NCI-H2196 (cell line): ENCODE data around the gene RNF157.
"Not testable (repeated sequence)": the region's sequence is repeated elsewhere in the genome, so short reads cannot be mapped to it uniquely, and the experiment has no call there.

Source experiments
- DNase-seq: peaks from one replicate; lab custom pipeline; 2025; ENCODE audit not compliant: unreplicated experiment; lab: John Stamatoyannopoulos, UW

The RNF157 gene

DNA sequence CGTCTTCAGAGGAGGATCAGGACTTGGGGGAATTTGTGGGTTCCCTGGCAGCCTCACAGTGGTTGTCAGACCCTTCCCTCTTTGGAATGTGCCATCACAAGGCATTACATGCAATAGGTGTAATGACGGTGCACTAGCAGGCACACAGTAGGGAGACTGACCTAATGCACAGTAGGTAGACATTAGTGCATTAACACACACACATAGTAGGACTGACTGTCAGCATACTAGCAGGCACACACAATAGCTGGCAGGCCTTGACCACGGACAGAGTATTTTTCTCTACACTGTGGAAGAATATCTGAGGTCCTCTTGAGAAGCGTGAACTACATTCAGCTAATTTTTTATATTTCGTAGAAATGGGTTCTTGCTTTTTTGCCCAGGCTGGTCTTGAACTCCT is 14.0 kb upstream of the RNF157 start:
- DNase-seq = no peak

- DNase-seq = no peak
Observed at GRCh38 chr17:76253841-76254240, 13.5 kb upstream of the RNF157 start.

DNA sequence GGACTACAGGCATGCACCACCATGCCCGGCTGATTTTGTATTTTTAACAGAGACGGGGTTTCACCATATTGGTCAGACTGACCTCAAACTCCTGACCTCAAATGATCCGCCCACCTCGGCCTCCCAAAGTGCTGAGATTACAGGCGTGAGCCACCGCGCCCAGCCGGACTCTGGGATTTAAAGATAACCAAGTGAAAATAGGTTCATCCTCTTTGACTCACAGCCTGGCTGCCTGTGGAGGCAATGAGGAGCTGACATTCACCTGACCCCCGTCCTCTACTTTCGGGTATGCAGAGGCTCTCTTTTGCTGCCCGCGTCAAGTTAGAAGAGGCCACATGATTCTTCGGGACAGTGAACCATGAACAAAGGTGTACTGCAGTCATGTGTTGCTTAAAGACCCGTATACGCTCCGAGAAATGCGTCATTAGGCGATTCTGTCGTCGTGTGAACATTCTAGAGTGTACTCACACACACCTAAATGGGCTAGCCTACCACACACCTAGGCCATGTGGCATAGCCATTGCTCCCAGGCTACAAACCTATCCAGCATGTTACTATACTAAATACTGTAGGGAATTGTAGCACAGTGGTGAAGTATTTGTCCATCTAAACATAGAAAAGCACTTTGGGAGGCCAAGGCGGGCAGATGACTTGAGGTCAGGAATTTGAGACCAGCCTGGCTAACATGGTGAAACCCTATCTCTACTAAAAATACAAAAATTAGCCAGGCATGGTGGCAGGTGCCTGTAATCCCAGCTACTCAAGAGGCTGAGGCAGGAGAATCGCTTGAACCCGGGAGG is 12.9 kb upstream of the RNF157 start:
- DNase-seq = not testable (repeated sequence)

DNA sequence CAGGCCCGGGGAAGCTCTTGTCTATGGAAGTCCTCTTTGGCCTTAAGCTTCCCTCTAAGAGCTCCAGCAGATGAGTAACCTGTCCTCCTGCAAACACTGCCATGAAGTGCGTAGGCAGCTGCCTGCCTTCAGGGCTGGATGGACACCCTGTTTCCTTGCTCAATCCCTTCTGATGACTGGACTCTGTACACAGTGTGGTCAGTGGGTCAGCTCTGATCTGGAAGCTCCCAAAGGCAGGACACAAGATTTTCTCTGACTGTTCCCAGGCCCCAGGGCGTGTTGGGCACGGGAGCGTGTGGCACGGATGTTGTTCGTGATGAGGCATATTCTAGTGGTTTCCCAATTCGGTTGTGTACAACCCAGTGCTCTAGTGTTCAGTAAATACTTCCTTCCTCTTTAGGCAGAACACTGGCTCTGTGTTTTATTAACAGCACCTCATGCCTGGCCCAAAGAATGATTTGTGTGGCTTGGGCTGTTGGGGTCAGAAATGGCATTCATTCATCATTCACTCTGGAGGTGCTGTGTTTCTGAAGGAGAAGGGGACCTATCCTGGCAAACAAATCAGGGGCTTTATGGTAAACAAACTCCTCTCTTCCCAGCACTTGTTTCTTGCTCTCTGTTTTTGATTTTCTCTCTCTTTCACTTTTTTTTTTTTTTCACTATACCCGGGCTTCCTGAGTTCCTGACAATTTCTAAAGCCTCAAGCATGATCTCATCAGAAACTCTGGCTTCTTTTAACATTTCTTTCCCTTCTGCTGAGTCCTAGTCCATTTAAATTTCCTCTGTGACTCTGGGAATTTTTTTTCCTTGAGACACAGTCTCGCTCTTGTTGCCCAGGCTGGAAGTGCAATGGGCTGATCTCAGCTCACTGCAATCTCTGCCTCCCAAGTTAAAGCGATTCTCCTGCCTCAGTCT is 12.0 kb upstream of the RNF157 start:
- no peak for DNase-seq

DNA sequence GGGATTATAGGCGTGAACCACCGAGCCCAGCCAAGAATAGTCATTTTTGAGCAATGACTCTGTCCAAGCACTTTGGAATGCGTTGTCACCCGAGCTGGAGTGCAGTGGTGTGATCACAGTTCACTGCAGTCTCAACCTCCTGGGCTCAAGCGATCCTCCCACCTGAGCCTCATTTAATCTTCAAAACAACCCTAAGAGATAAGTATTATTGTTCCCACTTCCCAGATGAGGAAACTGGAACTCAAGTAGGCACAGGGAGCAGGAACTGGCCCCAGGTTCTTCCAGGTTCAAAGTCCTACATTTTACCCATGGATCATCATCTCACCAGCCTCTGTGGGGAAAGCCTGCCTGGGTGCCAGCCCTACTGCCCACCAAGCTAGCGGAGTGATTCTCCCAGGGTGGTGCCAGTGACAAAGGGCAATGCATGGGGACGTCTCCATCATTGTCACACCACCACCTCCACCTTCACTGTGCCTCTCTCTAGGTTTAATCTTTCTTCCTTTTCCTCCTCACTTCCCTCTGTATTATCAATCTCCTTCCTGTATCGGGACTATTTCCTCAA is 11.3 kb upstream of the RNF157 start:
- no peak for DNase-seq

- DNase-seq = no peak
Observed at GRCh38 chr17:76250141-76250540, 9.8 kb upstream of the RNF157 start.

DNA sequence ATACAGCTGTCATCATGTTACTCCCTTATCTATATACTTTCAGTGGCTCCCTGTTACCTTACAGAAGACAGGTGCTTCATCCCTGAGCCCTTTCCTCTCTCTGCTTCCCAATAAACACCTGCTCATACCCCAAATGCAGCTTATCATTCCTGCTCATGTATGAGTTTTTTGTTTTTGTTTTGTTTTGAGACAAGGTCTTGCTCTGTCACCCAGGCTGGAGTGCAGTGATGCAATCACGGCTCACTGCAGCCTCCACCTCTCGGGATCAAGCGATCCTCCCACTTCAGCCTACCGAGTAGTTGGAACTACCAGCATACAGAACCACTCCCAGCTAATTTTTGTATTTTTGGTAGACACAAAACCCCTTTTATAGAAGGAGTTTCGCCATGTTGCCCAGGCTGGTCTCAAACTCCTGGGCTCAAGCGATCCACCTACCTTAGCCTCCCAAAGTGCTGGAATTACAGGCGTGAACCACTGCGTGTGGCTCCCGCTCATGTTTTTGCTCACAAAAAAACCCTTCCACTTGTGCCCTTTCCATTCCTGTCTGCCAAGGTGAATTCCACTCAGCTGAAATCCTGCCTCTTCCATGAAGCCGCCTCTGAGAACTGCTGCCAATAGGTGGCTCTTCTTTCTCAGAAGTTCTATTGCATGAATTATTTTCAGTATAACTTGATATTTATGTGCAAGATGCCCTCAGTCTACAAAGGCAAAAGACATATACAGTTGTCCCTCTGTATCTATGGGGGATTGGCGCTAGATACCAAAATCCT is 7.9 kb upstream of the RNF157 start:
- DNase-seq = no peak

GRCh38 chr17:76247304-76247703 is 7.0 kb upstream of the RNF157 start:
- no peak for DNase-seq

DNA sequence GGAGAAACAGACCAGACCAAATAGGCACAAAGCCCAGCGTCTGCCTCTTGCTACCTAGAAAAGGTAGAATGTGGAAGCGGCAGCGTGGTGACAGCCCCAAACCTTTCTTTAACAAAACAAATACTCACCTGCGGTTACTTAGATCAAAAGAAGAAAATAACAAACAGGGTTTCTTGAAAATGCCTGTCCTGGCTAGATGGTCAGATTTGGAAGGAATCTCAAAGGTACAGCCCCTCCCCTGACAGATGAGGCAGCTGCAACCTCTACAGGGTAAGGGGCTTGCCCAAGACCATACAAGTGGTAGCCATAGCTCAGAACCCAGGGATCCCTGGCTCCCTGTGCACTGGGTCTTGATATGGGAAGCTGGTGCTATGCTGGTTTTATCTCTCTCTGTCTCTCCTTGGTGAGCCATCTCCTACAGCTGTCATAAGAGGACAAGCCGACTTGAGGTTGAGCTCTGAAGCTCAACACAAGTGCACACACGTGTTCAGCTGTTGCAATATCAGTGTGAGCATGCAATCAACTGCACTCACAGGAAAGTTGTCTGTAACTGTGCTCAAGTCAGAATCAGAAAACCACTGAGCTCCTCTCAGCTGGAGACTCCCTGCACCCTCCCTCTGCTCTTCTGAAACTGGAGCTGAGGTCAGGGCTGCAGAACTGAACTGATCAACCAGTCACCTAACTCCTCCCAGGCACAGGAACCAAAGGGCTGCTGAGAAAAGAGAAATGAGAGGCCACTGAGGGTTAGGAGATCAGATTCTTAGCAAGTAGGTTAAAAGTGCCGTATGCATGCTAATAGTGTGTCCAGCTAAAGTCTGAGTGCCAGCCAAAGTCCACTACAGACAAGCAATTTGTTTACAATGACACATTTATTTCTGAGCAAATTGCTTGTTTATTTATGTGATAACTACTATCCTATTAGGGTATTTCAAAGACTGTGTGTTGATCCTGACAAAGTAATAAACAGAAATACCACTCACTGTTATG is 6.1 kb upstream of the RNF157 start:
- no peak for DNase-seq

DNA sequence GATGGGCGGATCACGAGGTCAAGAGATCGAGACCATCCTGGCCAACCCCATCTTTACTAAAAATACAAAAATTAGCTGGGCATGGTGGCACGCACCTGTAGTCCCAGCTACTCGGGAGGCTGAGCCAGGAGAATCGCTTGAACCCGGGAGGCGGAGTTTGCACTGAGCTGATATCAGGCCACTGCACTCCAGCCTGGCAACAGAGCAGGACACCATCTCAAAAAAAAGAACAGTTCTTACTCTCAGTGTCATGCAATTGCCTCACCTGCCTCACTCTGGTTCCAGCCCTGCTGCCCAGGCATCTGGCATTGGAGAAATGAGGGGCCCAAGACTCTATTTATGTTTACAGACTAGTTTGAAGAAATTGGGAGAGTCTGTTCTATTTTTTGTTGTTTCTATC is 4.4 kb upstream of the RNF157 start:
- DNase-seq = not testable (repeated sequence)

GRCh38 chr17:76243826-76244679 is 3.8 kb upstream of the RNF157 start:
- no peak for DNase-seq

DNA sequence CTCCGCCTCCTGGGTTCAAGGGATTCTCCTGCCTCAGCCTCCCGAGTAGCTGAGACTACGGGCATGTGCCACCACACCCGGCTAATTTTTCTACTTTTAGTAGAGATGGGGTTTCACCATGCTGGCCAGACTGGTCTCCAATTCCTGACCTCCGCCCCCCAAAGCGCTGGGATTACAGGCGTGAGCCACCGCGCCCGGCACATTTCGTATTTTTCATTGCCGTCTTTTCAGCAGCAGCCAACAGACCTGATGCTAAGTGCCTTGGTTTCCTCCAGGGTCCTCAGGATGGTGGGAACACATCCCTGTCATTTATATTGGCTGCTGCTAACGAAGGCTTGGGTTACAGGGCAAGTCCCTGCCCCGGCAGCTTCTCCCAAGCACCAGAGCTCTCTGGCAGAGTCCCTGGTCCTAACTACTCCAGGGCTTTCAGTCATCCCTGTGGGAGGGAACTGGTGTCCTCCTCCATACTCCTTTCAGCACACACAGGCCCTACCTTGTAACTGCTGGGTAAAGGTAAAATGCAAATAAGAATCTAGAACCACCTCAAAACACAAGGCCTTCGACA is 1.5 kb upstream of the RNF157 start:
- no peak for DNase-seq

DNA sequence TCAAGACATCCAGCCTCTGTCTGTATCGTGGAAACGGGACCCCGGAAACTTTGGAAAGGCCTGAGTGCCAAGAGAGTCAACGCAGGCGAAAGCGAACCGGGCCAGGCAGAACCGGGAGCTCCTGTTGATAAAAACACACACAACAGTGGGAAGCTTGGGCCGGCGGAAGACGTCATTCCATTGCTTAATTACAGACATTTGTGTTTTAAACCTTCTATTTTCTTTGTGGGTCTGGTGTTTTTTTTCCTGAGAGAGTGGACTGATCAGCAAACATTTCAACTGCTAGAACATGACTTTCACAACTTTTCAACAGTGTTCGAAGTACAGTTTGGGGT is 878 bp upstream of the RNF157 start:
- no peak for DNase-seq

DNA sequence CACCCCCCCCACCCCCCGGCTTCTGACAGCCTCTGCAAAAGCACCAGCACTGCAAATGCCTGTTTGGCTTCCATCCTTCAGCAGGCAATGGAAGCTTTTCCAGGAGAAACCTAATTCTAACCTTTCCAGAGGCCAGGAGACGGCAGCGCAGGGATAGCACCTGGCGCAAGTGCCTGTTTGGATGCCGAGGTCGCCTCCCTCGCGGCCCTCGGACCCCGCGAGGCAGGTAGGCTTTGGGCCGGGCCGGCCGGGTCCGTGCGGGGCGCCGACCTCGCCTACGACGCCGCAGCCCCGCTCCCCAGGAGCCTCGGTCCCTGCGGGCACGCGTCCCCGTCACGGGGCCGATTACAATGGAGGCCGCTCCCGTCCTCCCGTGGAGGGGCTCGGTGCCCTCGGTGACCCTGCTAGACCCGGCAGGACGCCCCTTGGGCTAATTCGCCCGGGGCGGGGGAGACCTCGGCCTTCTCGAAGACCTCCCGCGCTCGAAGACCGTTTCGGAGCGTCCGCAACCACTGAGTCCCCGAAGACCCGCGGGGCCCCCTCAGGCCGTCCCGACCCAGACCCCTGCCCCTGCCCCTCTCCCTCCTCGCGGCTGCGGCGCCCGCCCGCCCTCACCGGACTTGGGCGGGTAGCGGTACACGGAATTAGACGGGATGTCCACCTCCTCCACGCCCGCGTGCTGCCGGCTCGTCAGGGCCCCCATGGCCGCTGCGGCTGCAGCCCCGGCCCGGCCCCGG is 587 bp downstream of the RNF157 start:
- DNase-seq = no peak

GRCh38 chr17:76238847-76239537 is 1.3 kb downstream of the RNF157 start:
- no peak for DNase-seq

DNA sequence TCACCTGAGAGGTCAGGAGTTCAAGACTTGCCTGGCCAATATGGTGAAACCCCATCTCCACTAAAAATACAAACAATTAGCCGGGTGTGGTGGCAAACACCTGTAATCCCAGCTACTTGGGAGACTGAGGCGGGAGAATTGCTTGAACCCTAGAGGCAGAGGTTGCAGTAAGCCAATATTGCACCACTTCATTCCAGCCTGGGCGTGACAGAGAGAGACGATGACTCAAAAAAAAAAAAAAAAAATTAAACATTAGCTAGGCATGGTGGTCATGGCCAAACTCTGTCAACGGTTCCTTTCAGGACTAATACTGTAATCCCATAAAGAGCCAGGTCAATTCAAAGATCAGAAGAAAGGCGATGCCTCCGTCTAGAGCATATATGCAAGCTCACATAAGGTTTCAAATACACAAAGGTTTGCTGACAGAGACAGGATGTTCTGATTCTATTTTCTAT is 2.4 kb downstream of the RNF157 start:
- DNase-seq = no peak

- no peak for DNase-seq
Observed at GRCh38 chr17:76236603-76237002, 3.7 kb downstream of the RNF157 start.
